Breast epithelium (tissue), 4 donors: ENCODE measurements around the gene DCDC1. TPM values are rescaled to one million over a fixed set of nuclear protein-coding genes. Genes with fewer than 3 reads are reported as not detected.
"Not testable (repeated sequence)": the region's sequence is repeated elsewhere in the genome, so short reads cannot be mapped to it uniquely, and the experiment has no call there.

Source experiments
- DNase-seq, 2 donors: peaks; one replicate each; pipeline ENCODE4 v3.0.0-alpha.2; 2019; ENCODE audit warnings: low spot score in 2 of 2
- H3K27ac ChIP-seq, 2 donors: fragments of 200-600 bp; sonication (generic) in 1 of 2; one replicate each; pipeline ENCODE4 v1.5.1; 2016 to 2019; ENCODE audit warnings: mild to moderate bottlenecking in 1 of 2
- H3K27me3 ChIP-seq, 2 donors: fragments of 200-600 bp; sonication (generic) in 1 of 2; one replicate each; pipeline versions ENCODE4 v1.5.1 to v1.6.0; 2017 to 2019; ENCODE audit warnings: control low read depth in 1 of 2, mild to moderate bottlenecking in 1 of 2
- H3K36me3 ChIP-seq: fragments of 200-600 bp; one replicate; pipeline ENCODE4 v1.5.1; 2019
- H3K4me1 ChIP-seq, 2 donors: fragments of 200-600 bp; sonication (generic); one replicate each; pipeline ENCODE4 v1.5.1; 2016 to 2019; ENCODE audit warnings: control low read depth in 1 of 2
- H3K4me3 ChIP-seq, 3 donors: fragments of 200-600 bp; sonication (generic); 1 replicate in 2 of 3; 2 replicates in 1 of 3; pipeline ENCODE4 v1.5.1; 2016 to 2019; ENCODE audit warnings: mild to moderate bottlenecking in 3 of 3, moderate library complexity in 2 of 3
- H3K9me3 ChIP-seq, 2 donors: fragments of 200-600 bp; sonication (generic) in 1 of 2; one replicate each; pipeline ENCODE4 v1.5.1; 2016 to 2019; ENCODE audit warnings: control low read depth in 1 of 2
- CTCF ChIP-seq, 3 donors: fragments of 450-650 bp; IDR thresholded peaks; one replicate each; pipeline ENCODE4 v1.5.1; 2016 to 2017; ENCODE audit warnings: antibody characterized with exemption in 3 of 3, mild to moderate bottlenecking in 3 of 3, moderate library complexity in 3 of 3
- POLR2A ChIP-seq: fragments of 450-650 bp; IDR thresholded peaks from one replicate; pipeline ENCODE4 v1.6.1; 2016; ENCODE audit warnings: antibody characterized with exemption, mild to moderate bottlenecking, moderate library complexity
- POLR2AphosphoS5 ChIP-seq, 3 donors: sonication (generic); formaldehyde crosslinking; IDR thresholded peaks; one replicate each; pipeline ENCODE4 v1.6.1; 2017; ENCODE audit warnings: antibody characterized with exemption in 3 of 3
- intact Hi-C: fragments of 100-400 bp; cut with DNase I; formaldehyde crosslinking; loops from one replicate; pipeline ENCODE4 v1.15.1; 2023; ENCODE audit warnings: low total_unique reads
- total RNA-seq, 3 donors: library from RNA; depleted of rRNA; stranded (reverse); fragments of >200 nt; gene quantifications; one replicate each; pipeline ENCODE4 v1.1.0, GENCODE V29; 2016

The DCDC1 gene
- total RNA-seq, 3 donors from 2014 or later, result 0.32 to 5.6 (median 3.8) TPM

GRCh38 chr11:31323145-31323544 is 46.4 kb downstream of the DCDC1 start:
- DNase-seq, result no peak
- TF ChIP-seq POLR2AphosphoS5 (IDR thresholded peaks at IDR 0.05), result no peak
- TF ChIP-seq POLR2A, result no peak
- TF ChIP-seq CTCF (IDR thresholded peaks at IDR 0.05), result no peak
- no peaks in the 10 kb centered on the region for H3K9me3 ChIP-seq
- H3K4me1 ChIP-seq, result no peaks in the 10 kb centered on the region
- no peak overlapping the region for H3K4me3 ChIP-seq
- no peak overlapping the region for H3K27ac ChIP-seq
- H3K27me3 ChIP-seq, result no peaks in the 10 kb centered on the region
- H3K36me3 ChIP-seq, result no peaks in the 10 kb centered on the region
- intact Hi-C loops, result no loop called here

- H3K27ac ChIP-seq, DNase-seq, H3K36me3 ChIP-seq, H3K27me3 ChIP-seq, H3K4me3 ChIP-seq, H3K4me1 ChIP-seq, H3K9me3 ChIP-seq, intact Hi-C loops: not testable (repeated sequence)
Observed at GRCh38 chr11:31321494-31321893, 48.0 kb downstream of the DCDC1 start.

- no peak overlapping the region for H3K4me3 ChIP-seq
- H3K27ac ChIP-seq, result no peak overlapping the region
- intact Hi-C loops, result no loop called here
- no peaks in the 10 kb centered on the region for H3K36me3 ChIP-seq
- TF ChIP-seq POLR2AphosphoS5 (IDR thresholded peaks at IDR 0.05), result no peak
- no peak for TF ChIP-seq CTCF (IDR thresholded peaks at IDR 0.05)
- no peak for TF ChIP-seq POLR2A
- H3K27me3 ChIP-seq, result no peaks in the 10 kb centered on the region
- no peak for DNase-seq
- no peaks in the 10 kb centered on the region for H3K9me3 ChIP-seq
- no peaks in the 10 kb centered on the region for H3K4me1 ChIP-seq
Observed at GRCh38 chr11:31303644-31304180, 65.8 kb downstream of the DCDC1 start.

- no peak for DNase-seq
- Histone ChIP-seq H3K4me1 (no peaks in the 10 kb centered on the region), H3K27ac (no peak overlapping the region), H3K4me3 (no peak overlapping the region), H3K27me3 (no peaks in the 10 kb centered on the region), H3K9me3 (no peaks in the 10 kb centered on the region), H3K36me3 (no peaks in the 10 kb centered on the region)
- TF ChIP-seq POLR2AphosphoS5 (IDR thresholded peaks at IDR 0.05), result no peak
- no peak for TF ChIP-seq POLR2A
- TF ChIP-seq CTCF (IDR thresholded peaks at IDR 0.05), result no peak
- intact Hi-C loops, result no loop called here
Observed at GRCh38 chr11:31301549-31302510, 67.7 kb downstream of the DCDC1 start.

DNA sequence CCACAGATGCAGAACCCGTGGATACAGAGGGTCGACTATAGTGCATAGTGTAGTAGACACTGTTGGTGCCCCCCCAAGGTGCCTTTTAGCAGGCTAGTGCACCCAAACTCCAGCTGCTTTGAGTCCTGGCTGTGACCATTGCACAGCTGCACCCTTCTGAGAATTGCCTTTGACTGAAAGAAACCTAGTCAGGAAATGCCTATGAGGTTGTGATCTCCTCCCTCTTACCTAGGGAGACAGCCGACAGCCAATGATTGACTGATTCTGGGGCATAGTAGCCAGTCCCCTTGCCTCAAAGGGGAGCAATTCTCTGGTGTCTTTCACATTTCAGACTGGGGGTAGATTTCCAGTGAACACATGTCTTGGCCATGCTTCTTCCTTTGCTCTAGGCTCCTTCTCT is 74.2 kb downstream of the DCDC1 start:
- Histone ChIP-seq H3K4me3 (no peak overlapping the region), H3K4me1 (no peaks in the 10 kb centered on the region), H3K9me3 (no peaks in the 10 kb centered on the region), H3K36me3 (no peaks in the 10 kb centered on the region), H3K27ac (no peak overlapping the region), H3K27me3 (no peaks in the 10 kb centered on the region)
- no peak for DNase-seq
- no peak for TF ChIP-seq POLR2A
- no peak for TF ChIP-seq POLR2AphosphoS5 (IDR thresholded peaks at IDR 0.05)
- TF ChIP-seq CTCF (IDR thresholded peaks at IDR 0.05), result no peak
- intact Hi-C loops, result no loop called here

GRCh38 chr11:31273527-31273926 is 96.0 kb downstream of the DCDC1 start:
- H3K9me3 ChIP-seq, result peaks cover 9 to 23% of the 10 kb centered on the region in 2 donors
- H3K27ac ChIP-seq, DNase-seq, H3K4me1 ChIP-seq, H3K4me3 ChIP-seq, H3K36me3 ChIP-seq, intact Hi-C loops, H3K27me3 ChIP-seq: not testable (repeated sequence)
